ENCODE measurements around the gene MAMLD1. TPM values are rescaled to one million over a fixed set of nuclear protein-coding genes. Genes with fewer than 3 reads are reported as not detected.

MAMLD1 gene
- total RNA-seq, 4 donors from 2014 or later, result 1.2 to 2.0 (median 1.6) TPM

DNA sequence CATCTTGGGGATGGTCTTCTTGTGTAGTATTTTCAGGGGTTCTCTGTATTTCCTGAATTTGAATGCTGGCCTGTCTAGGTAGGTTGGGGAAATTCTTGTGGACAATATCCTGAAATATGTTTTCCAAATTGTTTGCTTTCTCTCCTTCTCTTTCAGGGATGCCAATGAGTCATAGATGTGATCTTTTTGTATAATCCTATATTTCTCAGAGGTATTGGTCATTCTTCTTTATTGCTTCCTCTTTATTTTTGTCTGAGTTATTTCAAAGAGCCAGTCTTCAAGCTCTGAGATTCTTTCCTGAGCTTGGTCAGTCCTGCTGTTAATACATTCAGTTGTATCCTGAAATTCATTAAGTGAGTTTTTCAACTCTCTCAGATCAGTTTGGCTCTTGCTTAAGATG lies 73.1 kb downstream of the MAMLD1 start:
- in situ Hi-C loops (cut with MboI; ENCODE audit: low sequenced_read_pairs in 4 of 4) (no loop called here), intact Hi-C loops (cut with DNase I; ENCODE audit: low total_unique reads) (no loop called here)
- Histone ChIP-seq H3K4me3 (no peak overlapping the region), H3K4me1 (no peaks in the 10 kb centered on the region), H3K27ac (no peak overlapping the region), H3K36me3 (no peaks in the 10 kb centered on the region), H3K9me3 (no peaks in the 10 kb centered on the region), H3K27me3 (no peaks in the 10 kb centered on the region)
- TF ChIP-seq POLR2A (IDR thresholded peaks at IDR 0.05), result no peak
- TF ChIP-seq, protein P1, sequence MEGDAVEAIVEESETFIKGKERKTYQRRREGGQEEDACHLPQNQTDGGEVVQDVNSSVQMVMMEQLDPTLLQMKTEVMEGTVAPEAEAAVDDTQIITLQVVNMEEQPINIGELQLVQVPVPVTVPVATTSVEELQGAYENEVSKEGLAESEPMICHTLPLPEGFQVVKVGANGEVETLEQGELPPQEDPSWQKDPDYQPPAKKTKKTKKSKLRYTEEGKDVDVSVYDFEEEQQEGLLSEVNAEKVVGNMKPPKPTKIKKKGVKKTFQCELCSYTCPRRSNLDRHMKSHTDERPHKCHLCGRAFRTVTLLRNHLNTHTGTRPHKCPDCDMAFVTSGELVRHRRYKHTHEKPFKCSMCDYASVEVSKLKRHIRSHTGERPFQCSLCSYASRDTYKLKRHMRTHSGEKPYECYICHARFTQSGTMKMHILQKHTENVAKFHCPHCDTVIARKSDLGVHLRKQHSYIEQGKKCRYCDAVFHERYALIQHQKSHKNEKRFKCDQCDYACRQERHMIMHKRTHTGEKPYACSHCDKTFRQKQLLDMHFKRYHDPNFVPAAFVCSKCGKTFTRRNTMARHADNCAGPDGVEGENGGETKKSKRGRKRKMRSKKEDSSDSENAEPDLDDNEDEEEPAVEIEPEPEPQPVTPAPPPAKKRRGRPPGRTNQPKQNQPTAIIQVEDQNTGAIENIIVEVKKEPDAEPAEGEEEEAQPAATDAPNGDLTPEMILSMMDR (IDR thresholded peaks at IDR 0.05 in 4 of 5, conservative IDR thresholded peaks at IDR 0.05 in 1 of 5), result no peak
- DNase-seq (no peak), ATAC-seq (no peak)

DNA sequence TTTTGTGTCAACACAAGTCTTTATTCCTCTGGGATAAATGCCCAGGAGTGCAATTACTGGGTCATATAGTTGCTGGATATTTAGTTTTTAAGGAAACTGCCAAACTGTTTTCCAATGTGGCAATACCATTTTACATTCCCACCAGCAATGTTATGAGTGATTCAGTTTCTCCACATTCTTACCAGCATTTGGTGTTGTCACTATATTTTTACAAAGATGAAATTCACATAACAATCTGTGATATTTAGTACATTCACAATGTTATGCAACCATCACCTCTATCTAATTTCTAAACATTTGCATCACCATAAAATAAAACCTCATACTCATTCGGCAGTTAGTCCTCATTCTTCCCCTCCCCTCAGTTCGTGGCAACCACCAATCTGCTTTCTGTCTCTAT lies 75.0 kb downstream of the MAMLD1 start:
- no peak overlapping the region for H3K4me3 ChIP-seq
- ATAC-seq (no peak), DNase-seq (no peak)
- TF ChIP-seq, protein P1 (IDR thresholded peaks at IDR 0.05 in 4 of 5, conservative IDR thresholded peaks at IDR 0.05 in 1 of 5), result no peak
- no peak for TF ChIP-seq POLR2A (IDR thresholded peaks at IDR 0.05)
- no peak overlapping the region for H3K27ac ChIP-seq
- in situ Hi-C loops (cut with MboI; ENCODE audit: low sequenced_read_pairs in 4 of 4), result no loop called here
- intact Hi-C loops (cut with DNase I; ENCODE audit: low total_unique reads), result no loop called here
- H3K36me3 ChIP-seq, result no peaks in the 10 kb centered on the region
- no peaks in the 10 kb centered on the region for H3K9me3 ChIP-seq
- no peaks in the 10 kb centered on the region for H3K4me1 ChIP-seq
- no peaks in the 10 kb centered on the region for H3K27me3 ChIP-seq

GRCh38 chrX:150446151-150446550 lies 83.0 kb downstream of the MAMLD1 start:
- TF ChIP-seq, protein P1 (IDR thresholded peaks at IDR 0.05 in 4 of 5, conservative IDR thresholded peaks at IDR 0.05 in 1 of 5), result no peak
- TF ChIP-seq POLR2A (IDR thresholded peaks at IDR 0.05), result no peak
- H3K27ac ChIP-seq, result no peak overlapping the region
- no peaks in the 10 kb centered on the region for H3K9me3 ChIP-seq
- DNase-seq (no peak), ATAC-seq (no peak)
- no peaks in the 10 kb centered on the region for H3K4me1 ChIP-seq
- no peaks in the 10 kb centered on the region for H3K36me3 ChIP-seq
- no peak overlapping the region for H3K4me3 ChIP-seq
- H3K27me3 ChIP-seq, result no peaks in the 10 kb centered on the region
- in situ Hi-C loops (cut with MboI; ENCODE audit: low sequenced_read_pairs in 4 of 4) (no loop called here), intact Hi-C loops (cut with DNase I; ENCODE audit: low total_unique reads) (no loop called here)

DNA sequence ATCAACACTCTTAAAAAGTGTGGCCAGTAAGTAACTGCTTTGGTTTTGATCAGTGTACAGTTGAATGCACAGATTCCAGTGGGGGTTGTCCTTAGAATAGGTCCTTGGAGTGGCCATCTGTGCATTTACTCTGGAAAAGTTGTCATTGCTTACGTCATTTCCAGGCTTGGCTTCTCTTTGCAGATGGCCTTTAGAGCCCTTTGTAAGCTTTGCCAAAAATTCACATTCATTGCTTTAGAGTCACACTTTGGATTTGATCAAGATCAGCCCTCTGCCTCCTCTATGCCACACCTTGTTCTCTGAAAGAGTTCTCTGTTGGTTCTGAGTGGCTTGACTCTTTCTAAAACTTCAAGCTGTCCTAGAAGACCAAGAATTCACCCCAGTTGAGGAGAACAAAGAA lies 83.9 kb downstream of the MAMLD1 start:
- Histone ChIP-seq H3K27me3 (no peaks in the 10 kb centered on the region), H3K9me3 (no peaks in the 10 kb centered on the region), H3K4me3 (no peak overlapping the region), H3K4me1 (no peaks in the 10 kb centered on the region), H3K36me3 (no peaks in the 10 kb centered on the region), H3K27ac (no peak overlapping the region)
- in situ Hi-C loops (cut with MboI; ENCODE audit: low sequenced_read_pairs in 4 of 4) (no loop called here), intact Hi-C loops (cut with DNase I; ENCODE audit: low total_unique reads) (no loop called here)
- TF ChIP-seq, protein P1 (IDR thresholded peaks at IDR 0.05 in 4 of 5, conservative IDR thresholded peaks at IDR 0.05 in 1 of 5), result no peak
- no peak for TF ChIP-seq POLR2A (IDR thresholded peaks at IDR 0.05)
- ATAC-seq (no peak), DNase-seq (no peak)

- in situ Hi-C loops (cut with MboI; ENCODE audit: low sequenced_read_pairs in 4 of 4) (no loop called here), intact Hi-C loops (cut with DNase I; ENCODE audit: low total_unique reads) (no loop called here)
These were observed 86.2 kb downstream of the MAMLD1 start for GRCh38 chrX:150449313-150449712.

More at GRCh38 chrX:150449313-150449712, 86.2 kb downstream of the MAMLD1 start:
- Histone ChIP-seq H3K4me1 (no peaks in the 10 kb centered on the region), H3K36me3 (no peaks in the 10 kb centered on the region), H3K27me3 (no peaks in the 10 kb centered on the region), H3K27ac (no peak overlapping the region), H3K4me3 (no peak overlapping the region), H3K9me3 (no peaks in the 10 kb centered on the region)
- DNase-seq (no peak), ATAC-seq (no peak)
- TF ChIP-seq POLR2A (IDR thresholded peaks at IDR 0.05), result no peak
- TF ChIP-seq, protein P1 (IDR thresholded peaks at IDR 0.05 in 4 of 5, conservative IDR thresholded peaks at IDR 0.05 in 1 of 5), result no peak

Data from gastrocnemius medialis (tissue), 4 donors.